ENCODE data around the gene DENND2A.
"Not testable (repeated sequence)": the region's sequence is repeated elsewhere in the genome, so short reads cannot be mapped to it uniquely, and the experiment has no call there.

- TF ChIP-seq, protein P1, sequence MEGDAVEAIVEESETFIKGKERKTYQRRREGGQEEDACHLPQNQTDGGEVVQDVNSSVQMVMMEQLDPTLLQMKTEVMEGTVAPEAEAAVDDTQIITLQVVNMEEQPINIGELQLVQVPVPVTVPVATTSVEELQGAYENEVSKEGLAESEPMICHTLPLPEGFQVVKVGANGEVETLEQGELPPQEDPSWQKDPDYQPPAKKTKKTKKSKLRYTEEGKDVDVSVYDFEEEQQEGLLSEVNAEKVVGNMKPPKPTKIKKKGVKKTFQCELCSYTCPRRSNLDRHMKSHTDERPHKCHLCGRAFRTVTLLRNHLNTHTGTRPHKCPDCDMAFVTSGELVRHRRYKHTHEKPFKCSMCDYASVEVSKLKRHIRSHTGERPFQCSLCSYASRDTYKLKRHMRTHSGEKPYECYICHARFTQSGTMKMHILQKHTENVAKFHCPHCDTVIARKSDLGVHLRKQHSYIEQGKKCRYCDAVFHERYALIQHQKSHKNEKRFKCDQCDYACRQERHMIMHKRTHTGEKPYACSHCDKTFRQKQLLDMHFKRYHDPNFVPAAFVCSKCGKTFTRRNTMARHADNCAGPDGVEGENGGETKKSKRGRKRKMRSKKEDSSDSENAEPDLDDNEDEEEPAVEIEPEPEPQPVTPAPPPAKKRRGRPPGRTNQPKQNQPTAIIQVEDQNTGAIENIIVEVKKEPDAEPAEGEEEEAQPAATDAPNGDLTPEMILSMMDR (conservative IDR thresholded peaks at IDR 0.05 in 1 of 2, IDR thresholded peaks at IDR 0.05 in 1 of 2; ENCODE audit: low read depth in 1 of 2, low read length in 2 of 2): not testable (repeated sequence)
- TF ChIP-seq EZH2 (IDR thresholded peaks at IDR 0.05; ENCODE audit: low read length, missing control alignments): not testable (repeated sequence)
Measured at GRCh38 chr7:140676956-140677355, 36.3 kb upstream of the DENND2A start.

All from fibroblast of lung (primary cell).